GM12874 (cell line): ENCODE results near the gene SORD.

Source experiments
- CTCF ChIP-seq: IDR thresholded peaks from 2 replicates; pipeline ENCODE4 v1.5.1; 2011; ENCODE audit warnings: low read depth, mild to moderate bottlenecking, control low read depth, low read length, moderate library complexity; ENCODE audit not compliant: insufficient read depth

The SORD gene

GRCh38 chr15:45102226-45102625, 79.2 kb downstream of the SORD start:
- TF ChIP-seq CTCF: no peak

- no peak for TF ChIP-seq CTCF
Measured at GRCh38 chr15:45105586-45105985, 82.6 kb downstream of the SORD start.

GRCh38 chr15:45106002-45106790, 83.2 kb downstream of the SORD start:
- TF ChIP-seq CTCF: no peak

GRCh38 chr15:45107941-45108630, 85.1 kb downstream of the SORD start:
- TF ChIP-seq CTCF: no peak

- TF ChIP-seq CTCF: no peak
Measured at GRCh38 chr15:45110256-45110820, 87.3 kb downstream of the SORD start.

- no peak for TF ChIP-seq CTCF
Measured at GRCh38 chr15:45111390-45112142, 88.6 kb downstream of the SORD start.

GRCh38 chr15:45112143-45112590, 89.2 kb downstream of the SORD start:
- TF ChIP-seq CTCF: no peak
